Uterus (tissue), 2 donors: Measurements from ENCODE around the gene PRR15.

Experiments used
- CTCF ChIP-seq, 4 experiments: fragments of 200-600 bp in 2 of 4; fragments of 450-650 bp in 2 of 4; sonication (generic) in 2 of 4; IDR thresholded peaks; one replicate each; pipeline ENCODE4 v1.5.1; 2016 to 2019; ENCODE audit warnings: antibody characterized with exemption in 4 of 4, mild to moderate bottlenecking in 2 of 4, moderate library complexity in 1 of 4
- POLR2A ChIP-seq, 2 donors: fragments of 450-650 bp; IDR thresholded peaks; one replicate each; pipeline ENCODE4 v1.6.1; 2016; ENCODE audit warnings: antibody characterized with exemption in 2 of 2, mild to moderate bottlenecking in 1 of 2, moderate library complexity in 1 of 2

GRCh38 chr7:29599026-29599425, 35.4 kb downstream of the PRR15 start:
- TF ChIP-seq CTCF (IDR thresholded peaks at IDR 0.05) (no peak), POLR2A (IDR thresholded peaks at IDR 0.05) (no peak)
